NCI-H69 (cell line): ENCODE measurements around the gene ODR4.
A peak's percentile ranks its signal among the peaks of the same experiment; 100 is the strongest.
"Not testable (repeated sequence)": the region's sequence is repeated elsewhere in the genome, so short reads cannot be mapped to it uniquely, and the experiment has no call there.

Experiments
- DNase-seq: peaks from one replicate; lab custom pipeline; 2025; lab: John Stamatoyannopoulos, UW

ODR4 gene

DNA sequence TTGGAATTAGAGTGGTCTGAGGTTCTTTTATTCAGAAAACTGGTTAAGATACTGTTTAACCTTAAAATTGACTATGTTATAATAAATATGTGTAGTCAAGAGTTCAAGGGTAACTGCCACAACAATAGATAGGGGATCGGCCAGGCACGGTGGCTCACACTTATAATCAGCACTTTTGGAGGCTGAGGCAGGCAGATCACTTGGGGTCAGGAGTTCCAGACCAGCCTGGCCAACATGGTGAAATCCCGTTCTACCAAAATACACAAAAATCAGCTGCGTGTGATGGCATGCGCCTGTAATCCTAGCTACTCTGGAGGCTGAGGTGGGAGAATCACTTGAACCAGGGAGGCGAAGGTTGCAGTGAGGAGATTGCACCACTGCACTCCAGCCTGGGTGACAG is 45.8 kb downstream of the ODR4 start:
- no peak for DNase-seq

GRCh38 chr1:186424539-186424938 is 48.9 kb downstream of the ODR4 start:
- peak; percentile 17 for DNase-seq

- no peak for DNase-seq
Observed at GRCh38 chr1:186426118-186426517, 50.5 kb downstream of the ODR4 start.

- DNase-seq: no peak
Observed at GRCh38 chr1:186429017-186429416, 53.4 kb downstream of the ODR4 start.

- no peak for DNase-seq
Observed at GRCh38 chr1:186435336-186435735, 59.7 kb downstream of the ODR4 start.

GRCh38 chr1:186438567-186438966 is 62.9 kb downstream of the ODR4 start:
- DNase-seq: no peak

DNA sequence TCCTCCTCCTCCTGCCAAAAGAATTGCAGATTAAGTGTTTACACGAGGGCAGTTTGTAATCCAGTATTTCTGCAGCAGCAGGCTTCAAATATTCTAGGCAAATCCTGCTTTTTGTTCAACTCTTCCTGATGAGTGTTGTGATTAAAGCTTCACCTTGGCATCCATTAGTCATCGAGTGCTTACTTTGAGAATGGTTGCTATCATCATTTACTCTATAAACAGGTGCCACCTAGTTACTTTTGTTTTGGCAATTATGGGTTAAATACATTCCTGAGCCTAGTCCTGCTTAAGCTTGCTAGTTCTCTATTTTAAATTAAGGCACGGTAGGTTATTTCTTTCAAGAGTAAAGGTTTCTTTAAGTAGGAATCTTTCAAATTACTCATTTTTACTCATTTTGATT is 64.9 kb downstream of the ODR4 start:
- peak; percentile 64 for DNase-seq

GRCh38 chr1:186442651-186443375 is 67.2 kb downstream of the ODR4 start:
- peak; percentile 40 for DNase-seq

- DNase-seq: no peak
Observed at GRCh38 chr1:186443638-186444037, 68.0 kb downstream of the ODR4 start.

- DNase-seq: no peak
Observed at GRCh38 chr1:186446152-186446551, 70.5 kb downstream of the ODR4 start.

DNA sequence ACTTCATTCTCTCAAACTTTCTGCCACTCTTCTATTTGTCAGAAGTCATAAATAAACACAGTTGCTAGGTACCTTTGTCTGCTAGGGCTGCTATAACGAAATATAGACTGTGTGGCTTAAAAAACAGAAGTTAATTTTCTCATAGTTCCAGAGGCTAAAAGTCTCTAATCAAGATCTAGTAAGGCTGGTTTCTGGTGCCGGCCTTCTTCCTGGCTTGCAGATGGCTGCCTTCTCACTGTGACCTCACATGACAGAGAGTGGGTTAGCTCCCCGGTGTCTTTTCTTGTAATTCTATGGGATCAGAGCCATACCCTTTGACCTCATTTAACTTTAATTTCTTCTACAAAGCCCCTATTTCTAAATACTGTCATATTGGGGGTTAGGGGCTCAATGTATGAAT is 79.3 kb downstream of the ODR4 start:
- no peak for DNase-seq

GRCh38 chr1:186456729-186457255 is 81.2 kb downstream of the ODR4 start:
- no peak for DNase-seq

GRCh38 chr1:186459161-186459560 is 83.5 kb downstream of the ODR4 start:
- DNase-seq: not testable (repeated sequence)

- no peak for DNase-seq
Observed at GRCh38 chr1:186461014-186461413, 85.4 kb downstream of the ODR4 start, which contains the start of gene PDC. Gene PDC (minus strand): TSS chr1:186461114. CDS start chr1:186449459, 11,655 bp downstream.

- no peak for DNase-seq
Observed at GRCh38 chr1:186463511-186463910, 87.9 kb downstream of the ODR4 start.

- DNase-seq: no peak
Observed at GRCh38 chr1:186463926-186464325, 88.3 kb downstream of the ODR4 start.

DNA sequence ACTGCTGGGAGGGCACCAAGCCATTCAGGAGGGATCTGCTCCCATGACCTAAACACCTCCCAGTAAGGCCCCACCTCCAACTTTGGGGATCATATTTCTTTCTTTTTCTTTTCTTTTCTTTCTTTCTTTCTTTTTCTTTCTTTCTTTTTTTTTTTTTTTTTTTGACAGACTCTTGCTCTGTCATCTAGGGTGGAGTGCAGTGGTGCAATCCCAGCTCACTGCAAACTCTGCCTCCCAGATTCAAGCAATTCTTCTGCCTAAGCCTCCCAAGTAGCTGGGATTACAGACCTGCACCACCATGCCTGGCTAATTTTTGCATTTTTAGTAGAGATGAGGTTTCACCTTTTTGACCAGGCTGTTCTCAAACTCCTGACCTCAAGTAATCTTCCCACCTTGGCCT is 89.9 kb downstream of the ODR4 start:
- DNase-seq: not testable (repeated sequence)

GRCh38 chr1:186465946-186466345 is 90.3 kb downstream of the ODR4 start:
- no peak for DNase-seq
